Measurements from ENCODE around the gene ASGR1.

GRCh38 chr17:7190276-7190917 lies 11.2 kb upstream of the ASGR1 start:
- TF ChIP-seq, protein P1, sequence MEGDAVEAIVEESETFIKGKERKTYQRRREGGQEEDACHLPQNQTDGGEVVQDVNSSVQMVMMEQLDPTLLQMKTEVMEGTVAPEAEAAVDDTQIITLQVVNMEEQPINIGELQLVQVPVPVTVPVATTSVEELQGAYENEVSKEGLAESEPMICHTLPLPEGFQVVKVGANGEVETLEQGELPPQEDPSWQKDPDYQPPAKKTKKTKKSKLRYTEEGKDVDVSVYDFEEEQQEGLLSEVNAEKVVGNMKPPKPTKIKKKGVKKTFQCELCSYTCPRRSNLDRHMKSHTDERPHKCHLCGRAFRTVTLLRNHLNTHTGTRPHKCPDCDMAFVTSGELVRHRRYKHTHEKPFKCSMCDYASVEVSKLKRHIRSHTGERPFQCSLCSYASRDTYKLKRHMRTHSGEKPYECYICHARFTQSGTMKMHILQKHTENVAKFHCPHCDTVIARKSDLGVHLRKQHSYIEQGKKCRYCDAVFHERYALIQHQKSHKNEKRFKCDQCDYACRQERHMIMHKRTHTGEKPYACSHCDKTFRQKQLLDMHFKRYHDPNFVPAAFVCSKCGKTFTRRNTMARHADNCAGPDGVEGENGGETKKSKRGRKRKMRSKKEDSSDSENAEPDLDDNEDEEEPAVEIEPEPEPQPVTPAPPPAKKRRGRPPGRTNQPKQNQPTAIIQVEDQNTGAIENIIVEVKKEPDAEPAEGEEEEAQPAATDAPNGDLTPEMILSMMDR (conservative IDR thresholded peaks at IDR 0.05; ENCODE audit: low read length), result no peak
- no peak for TF ChIP-seq EZH2phosphoT487 (IDR thresholded peaks at IDR 0.05; ENCODE audit: borderline replicate concordance)

Measured in Loucy (cell line).